Cardiac fibroblast (primary cell): ENCODE measurements around the gene CHD5.
A peak's percentile ranks its signal among the peaks of the same experiment; 100 is the strongest.

Experiments
- DNase-seq, 2 donors: peaks; one replicate each; pipeline versions ENCODE4 v3.0.0 to v3.0.0-alpha.2; 2010; ENCODE audit warnings: low read depth in 2 of 2
- H3K4me3 ChIP-seq, 2 donors: replicated peaks in 1 of 2; 1 replicate in 1 of 2; 2 replicates in 1 of 2; pipeline ENCODE4 v1.5.1; 2011; ENCODE audit warnings: low read depth in 2 of 2, low read length in 2 of 2, mild to moderate bottlenecking in 2 of 2, moderate library complexity in 1 of 2
- CTCF ChIP-seq: IDR thresholded peaks from one replicate; pipeline ENCODE4 v1.5.1; 2011; ENCODE audit warnings: low read depth, mild to moderate bottlenecking, low read length, inconsistent platforms

CHD5 gene

GRCh38 chr1:6152882-6153281 lies 27.2 kb downstream of the CHD5 start:
- no peak for TF ChIP-seq CTCF
- DNase-seq: no peak
- H3K4me3 ChIP-seq: no peak overlapping the region

- DNase-seq: no peak
- no peak for TF ChIP-seq CTCF
- no peak overlapping the region for H3K4me3 ChIP-seq
These were observed 27.9 kb downstream of the CHD5 start for GRCh38 chr1:6152181-6152580.

- no peak for DNase-seq
- H3K4me3 ChIP-seq: no peak overlapping the region
- TF ChIP-seq CTCF: no peak
These were observed 28.8 kb downstream of the CHD5 start for GRCh38 chr1:6151291-6151822.

GRCh38 chr1:6150006-6150938 lies 29.8 kb downstream of the CHD5 start:
- TF ChIP-seq CTCF: no peak
- no peak overlapping the region for H3K4me3 ChIP-seq
- no peak for DNase-seq

- no peak for DNase-seq
- no peak overlapping the region for H3K4me3 ChIP-seq
- TF ChIP-seq CTCF: no peak
These were observed 30.5 kb downstream of the CHD5 start for GRCh38 chr1:6149597-6149996.

- no peak for TF ChIP-seq CTCF
- DNase-seq: peak; percentile 24 to 26
- H3K4me3 ChIP-seq: no peak overlapping the region
These were observed 31.5 kb downstream of the CHD5 start for GRCh38 chr1:6148497-6149241.
